GM18517 (cell line): ENCODE results near the gene PPP2R2D.
A peak's percentile ranks its signal among the peaks of the same experiment; 100 is the strongest.

Experiments
- ATAC-seq: cut with Tn5 transposase; IDR thresholded peaks from one replicate; pipeline ENCODE4 v1.9.1; 2021; ENCODE audit warnings: mild to moderate bottlenecking, moderate library complexity; ENCODE audit not compliant: unreplicated experiment

Gene PPP2R2D

DNA sequence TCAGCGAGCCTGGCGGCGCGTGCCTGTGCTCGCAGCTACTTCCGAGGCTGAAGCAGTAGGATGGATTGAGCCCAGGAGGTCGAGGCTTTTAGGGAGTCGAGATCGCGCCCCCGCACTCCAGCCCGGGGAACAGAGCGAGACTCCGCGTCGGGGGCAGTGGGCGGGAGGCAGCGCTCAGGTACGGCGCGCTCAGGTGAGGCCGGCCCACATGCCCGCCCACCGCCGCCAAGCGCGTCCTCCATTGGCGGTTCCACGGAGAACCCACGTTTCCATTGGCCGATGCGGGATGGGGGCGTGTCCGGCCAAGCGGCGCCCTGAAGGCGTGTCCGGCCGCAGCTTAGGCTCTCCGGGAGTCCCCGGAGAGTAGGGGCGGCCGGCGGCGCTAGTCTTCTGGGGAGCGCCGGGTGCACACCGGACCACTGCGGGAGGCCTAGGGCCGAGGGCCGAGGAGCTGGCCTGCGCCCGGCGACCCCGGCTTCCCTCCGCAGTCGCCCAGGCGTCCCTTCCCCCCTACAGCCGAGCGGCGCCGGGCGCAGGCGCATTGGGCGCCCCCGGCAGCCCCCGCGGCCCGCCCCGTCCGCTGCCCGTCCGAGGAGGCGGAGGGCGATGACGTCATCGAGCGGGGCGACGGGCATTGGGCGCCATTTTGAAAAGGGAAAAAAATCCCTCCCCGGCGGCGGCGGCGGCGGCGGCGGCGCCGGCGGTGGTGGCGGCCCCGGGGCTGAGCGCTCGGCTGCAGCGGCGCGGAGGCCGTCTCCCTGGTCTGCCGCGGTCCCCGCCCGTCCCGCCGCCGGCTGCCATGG lies at the start of gene PPP2R2D:
PPP2R2D (plus strand) TSS at position 659 of the 803 bp plus-strand sequence; CDS start at position 800, 141 bp downstream.
- peak; percentile 84 for ATAC-seq

DNA sequence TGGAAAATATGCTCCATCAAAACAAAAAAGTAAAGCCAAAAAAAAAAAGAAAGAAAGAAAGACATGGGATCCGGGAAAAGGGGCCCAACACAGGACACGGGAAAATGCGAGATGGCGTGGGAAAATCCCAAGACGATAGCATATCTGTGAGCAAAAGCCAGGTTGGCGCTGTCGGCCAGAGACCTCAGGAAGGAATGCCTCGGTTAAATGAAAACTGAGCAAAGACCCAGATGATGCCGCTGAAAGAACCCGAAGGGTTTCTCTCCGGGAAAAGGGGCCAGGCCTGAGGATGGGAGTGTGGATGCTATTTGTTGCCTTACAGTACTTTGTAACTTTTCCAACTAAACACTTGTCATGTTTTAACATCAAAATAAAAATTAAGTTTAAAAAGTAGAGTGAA lies 49.5 kb upstream of the PPP2R2D start:
- no peak for ATAC-seq

DNA sequence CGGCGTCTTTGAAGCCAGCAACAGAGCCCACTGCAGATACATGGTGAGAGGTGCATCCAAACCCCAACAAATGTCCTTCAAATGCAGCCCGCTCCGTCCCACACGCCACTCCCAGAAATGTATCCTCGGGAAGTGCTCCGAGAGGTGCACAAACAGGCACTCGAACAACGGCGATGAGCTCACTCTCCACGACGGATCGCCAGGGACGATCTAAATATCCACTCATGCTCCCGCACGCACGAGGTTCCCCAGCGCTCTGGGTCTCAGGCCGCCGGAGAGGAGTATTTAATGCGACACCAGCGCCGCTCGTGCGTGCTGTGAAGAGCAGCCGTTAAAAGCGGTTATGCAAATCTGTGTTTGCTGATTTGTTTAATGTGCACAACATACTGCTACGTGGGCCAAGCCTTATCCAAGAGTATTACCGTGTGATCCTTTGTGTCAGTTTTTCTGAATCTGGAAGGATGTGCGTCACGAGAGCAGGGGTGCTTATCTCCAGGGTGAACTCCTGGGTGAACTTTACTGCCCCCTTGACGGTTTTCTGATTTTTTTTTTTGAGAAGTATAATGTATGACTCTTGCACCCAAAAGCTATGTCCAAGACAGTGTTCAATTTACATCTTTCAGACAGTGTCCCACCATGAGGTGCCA lies 48.5 kb upstream of the PPP2R2D start:
- ATAC-seq, result no peak

DNA sequence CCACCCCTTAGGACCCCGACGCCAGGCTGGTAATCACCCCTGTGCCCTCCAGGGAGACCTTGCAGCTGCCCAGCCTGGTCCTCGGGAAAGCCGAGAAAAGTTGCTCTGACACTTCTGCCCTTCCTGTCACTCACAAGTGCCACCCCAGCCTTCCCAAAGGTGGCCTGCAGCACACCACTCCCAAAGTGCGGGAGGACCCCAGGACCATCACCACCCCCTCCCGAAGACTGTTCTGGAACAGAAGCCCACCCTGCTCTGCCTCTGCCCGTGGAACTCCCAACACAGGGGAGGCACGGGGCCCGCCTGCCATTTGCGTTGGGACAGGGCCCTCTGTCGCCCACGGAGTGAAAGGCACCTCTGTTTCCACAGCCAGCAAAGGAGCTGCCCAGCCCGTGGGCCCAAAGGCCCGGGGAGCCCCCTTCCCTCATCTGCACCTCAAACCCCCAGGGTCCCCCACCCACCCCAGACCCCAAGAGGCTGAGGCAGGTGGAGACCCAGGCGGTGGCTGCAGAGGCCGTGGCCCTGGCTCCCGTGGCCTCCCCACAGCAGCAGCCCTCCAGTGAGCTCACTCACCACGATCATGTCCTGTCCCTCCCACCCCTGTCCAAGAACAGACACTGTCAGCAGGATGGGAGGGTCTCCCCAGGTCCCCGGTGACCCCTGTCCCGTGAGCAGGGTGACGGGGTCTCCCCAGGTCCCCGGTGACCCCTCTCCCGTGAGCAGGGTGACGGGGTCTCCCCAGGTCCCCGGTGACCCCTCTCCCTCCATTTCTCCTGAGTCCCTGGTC lies 47.8 kb upstream of the PPP2R2D start:
- ATAC-seq, result no peak

DNA sequence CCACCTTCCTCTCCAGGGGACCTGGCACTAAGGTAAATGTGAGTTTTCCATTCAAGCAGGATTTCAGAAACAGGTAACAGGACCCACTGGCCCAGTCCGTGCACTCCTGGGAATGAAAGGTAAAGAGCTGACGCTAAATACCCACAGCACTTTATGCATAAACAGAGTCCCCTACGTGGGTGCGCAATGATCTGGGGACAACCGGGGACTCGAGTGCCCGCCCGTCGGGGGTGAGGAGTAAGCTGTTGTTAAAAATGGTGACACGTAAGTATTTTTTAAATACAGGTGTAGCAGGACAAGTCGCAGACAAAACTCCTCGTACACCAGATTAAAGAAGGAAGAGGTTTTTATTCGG lies 47.2 kb upstream of the PPP2R2D start:
- no peak for ATAC-seq

DNA sequence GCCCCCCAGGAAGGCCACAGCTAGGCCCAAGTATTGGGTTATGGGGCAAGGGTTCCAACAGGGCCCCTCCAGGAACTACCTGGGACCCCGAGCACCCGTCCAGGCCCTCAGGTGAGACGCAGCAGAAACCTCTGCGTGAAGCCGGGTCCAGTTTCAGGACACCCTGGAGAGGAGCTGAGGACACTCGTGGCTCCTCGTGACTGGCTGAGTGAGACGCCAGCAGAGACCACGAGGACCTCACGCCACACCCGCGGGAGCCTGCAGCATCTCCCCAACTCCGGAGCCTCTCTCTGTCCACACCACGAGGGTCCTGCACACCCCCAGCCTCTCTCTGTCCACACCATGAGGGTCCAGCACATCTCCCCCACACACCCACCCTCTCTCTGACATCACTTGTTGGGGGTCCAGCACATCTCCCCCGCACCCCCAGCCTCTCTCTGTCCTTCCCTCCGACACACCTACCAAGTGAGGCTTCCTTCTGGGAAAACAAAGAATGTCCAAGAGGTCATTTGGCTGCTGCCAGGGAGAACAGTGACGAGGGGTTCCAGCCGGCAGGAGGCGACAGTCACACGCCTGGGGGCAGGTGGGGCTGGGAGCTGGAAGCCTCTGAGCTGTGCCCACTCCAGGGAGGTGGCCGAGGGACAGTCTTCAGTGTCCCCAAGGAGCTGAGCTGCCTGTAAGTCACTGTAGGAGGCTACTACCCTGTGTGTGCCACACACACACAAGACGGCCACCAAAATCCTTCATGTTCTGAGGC lies 46.1 kb upstream of the PPP2R2D start:
- ATAC-seq, result no peak

GRCh38 chr10:131855461-131856401 lies 45.1 kb upstream of the PPP2R2D start:
- no peak for ATAC-seq

DNA sequence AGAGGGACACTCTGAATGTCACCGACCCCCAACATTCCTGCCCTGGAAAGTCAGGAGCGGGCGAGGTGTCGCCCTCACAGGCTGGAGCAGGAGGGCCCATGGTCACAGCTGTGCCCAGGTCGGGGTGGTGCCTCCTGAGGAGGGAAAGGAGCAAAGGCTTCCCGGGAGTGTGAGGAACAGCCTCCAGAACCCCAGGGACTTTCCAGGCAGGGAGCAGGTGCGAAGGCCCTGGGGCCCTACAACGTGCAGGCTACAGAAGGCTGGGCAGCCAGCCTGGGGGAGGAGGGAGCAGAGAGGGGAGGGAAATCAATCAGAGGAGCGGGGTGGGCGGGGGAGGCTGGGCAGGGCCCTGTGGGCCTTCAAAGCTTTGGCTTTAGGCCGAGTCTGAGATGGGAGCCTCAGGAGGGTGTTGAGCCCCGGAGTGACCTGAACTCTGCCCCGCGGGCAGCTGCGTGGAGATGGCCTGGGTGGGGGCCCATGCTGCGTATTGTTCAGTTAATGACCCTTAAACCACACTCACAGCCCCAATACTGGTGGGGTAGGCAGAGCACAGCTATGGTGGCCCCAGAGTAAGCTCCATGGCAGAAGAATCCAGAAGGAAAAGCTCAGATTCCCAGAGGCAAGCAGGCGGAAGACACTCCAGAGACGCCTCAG lies 44.2 kb upstream of the PPP2R2D start:
- ATAC-seq, result no peak

GRCh38 chr10:131857156-131858117 lies 43.4 kb upstream of the PPP2R2D start:
- no peak for ATAC-seq

DNA sequence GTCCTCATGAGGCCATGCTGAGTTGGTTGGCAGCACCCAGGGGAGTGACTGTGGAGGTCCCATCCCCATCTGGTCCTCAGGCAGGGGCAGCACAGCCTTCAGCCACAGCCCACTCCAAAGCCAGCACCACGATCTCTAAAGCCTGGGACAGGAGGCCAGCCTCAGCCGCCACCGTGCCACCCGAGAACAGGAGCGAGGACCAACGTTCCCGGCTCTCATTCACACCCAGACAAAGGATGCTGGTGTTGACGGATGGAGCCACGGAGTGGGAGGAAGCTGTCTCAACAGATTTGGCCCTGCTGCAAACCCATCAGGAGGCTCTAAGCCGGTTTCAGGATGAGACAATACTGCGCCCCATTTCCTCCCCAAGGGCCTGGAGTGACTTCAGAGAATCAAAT lies 42.7 kb upstream of the PPP2R2D start:
- ATAC-seq, result no peak

GRCh38 chr10:131858583-131859340 lies 42.0 kb upstream of the PPP2R2D start:
- ATAC-seq, result no peak

DNA sequence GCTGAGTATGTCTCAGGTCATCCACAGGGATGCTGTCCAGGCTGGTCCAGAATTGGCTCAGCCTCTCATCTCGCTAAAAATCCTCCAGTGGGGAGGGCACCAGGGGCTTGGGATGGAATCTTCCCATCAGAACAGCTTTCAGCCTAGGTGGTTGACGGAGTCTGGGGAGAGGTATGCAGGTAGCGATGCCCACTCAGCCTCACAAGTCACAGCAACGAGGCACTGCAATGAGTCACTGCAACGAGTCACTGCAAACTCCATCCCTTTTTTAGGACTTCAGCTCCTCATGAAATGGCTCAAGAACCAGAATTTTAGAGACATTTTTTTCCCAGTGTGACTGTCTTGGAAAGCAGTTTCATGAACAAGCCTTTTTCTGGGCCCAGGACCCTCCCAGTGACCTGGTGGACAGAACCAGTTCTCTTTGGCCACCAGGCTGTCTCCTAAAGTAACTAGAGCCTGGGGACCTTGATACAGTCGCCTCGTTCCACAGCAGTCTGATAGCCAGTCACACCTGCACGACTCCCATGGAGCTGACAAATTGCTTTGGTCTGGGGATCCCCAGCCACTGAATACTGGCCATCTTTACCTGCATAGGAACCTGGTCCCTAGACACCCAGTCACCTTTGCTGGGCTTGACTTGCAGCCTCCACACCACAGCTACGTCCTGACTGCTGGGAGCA lies 41.3 kb upstream of the PPP2R2D start:
- no peak for ATAC-seq

- ATAC-seq, result no peak
Measured at GRCh38 chr10:131860311-131860710, 40.5 kb upstream of the PPP2R2D start.

DNA sequence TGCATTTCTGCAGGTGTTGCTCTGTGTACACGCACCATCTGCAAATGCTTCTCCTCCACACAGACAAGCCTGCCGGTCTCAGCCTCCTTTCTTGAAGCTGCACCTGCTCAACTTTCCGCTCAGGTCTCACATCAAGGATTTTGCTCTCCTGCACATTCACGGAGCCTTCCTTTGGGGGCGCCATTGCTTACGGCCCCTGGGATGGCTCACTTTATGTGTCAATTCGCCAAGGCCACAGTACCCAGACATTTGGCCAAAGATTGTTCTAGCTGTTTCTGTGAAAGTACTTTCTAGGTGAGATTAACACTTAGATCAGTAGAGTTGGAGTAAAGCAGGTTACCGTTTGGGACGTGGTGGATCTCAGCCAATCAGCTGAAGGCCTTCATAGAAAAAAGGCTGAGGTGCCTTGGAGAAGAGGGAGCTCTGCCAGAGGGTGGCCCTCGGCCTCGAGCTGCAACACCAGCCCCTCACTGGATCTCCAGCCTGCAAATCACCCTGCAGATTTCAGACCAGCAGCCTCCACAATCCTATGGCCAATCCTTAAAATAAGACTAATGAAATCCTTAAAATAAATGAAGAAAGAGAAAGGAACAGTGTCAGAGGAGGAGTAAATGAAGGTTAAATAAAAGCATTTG lies 39.9 kb upstream of the PPP2R2D start:
- ATAC-seq, result no peak

DNA sequence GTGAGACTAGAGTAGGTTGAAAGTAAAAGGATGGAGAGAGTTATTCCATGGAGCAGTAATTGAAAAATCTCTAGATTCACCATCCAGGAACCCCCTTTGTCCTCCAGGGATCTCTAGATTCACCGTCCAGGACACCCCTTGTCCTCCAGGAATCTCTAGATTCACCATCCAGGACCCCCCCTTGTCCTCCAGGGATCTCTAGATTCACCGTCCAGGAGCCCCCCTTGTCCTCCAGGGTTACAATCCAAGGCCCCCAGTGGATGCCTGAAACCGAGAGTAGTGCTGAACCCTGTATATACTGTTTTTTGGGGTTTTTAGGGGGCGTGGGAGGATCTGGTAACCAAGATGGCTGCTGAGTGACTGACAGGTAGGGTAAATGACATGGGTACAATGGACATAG lies 38.3 kb upstream of the PPP2R2D start:
- no peak for ATAC-seq

DNA sequence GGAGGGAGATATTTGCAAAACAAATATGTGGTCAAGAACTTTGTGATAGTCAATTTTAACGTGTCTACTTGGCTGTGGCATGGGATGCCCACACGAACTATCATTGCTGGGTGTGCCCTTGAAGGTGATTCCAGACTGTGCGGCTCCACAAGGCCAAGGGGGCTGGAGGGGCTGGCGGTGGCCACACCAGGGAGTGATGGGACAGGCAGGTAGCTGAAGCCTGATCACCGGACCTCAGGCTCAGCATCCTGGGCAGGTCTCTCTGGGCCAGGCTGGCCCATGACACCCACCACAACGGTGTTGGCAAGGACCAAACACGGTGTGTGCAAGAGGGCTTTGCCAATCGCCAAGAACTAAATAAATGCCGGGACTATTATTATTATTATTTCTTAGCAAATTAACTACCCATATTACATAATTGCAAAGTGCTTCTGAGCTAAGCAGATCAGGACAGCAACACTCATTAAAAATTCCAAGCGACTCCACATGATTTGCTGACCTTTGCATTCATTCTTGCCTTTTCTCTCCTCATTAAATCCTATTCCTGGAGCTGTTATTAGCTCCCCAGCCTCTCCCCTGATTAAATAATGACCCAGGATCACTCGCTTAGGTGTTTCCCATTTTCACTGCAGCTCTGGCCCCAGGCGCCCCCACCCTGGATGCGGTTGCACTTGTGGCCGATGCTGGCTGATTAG lies 35.4 kb upstream of the PPP2R2D start:
- no peak for ATAC-seq
